A549 (cell line): ENCODE data around the gene CELF5. TPM values are rescaled to one million over a fixed set of nuclear protein-coding genes. Genes with fewer than 3 reads are reported as not detected.

ENCODE experiments used
- ATAC-seq, 2 experiments: fragments of 200-7000 bp in 1 of 2; fragments of >200 bp in 1 of 2; cut with Nextera tagmentation in 1 of 2; cut with Tn5 transposase in 1 of 2; 3 replicates each; pipeline versions ENCODE4 v1.8.0 to v1.9.1; 2018 to 2020; ENCODE audit warnings: mild to moderate bottlenecking in 1 of 2, moderate library complexity in 1 of 2
- CTCF ChIA-PET: fragments of 300-600 bp; sonication (Branson Sonifier 250); formaldehyde crosslinking; extraction: SDS; loops from one replicate; lab custom pipeline; 2021; ENCODE audit warnings: antibody characterized with exemption, inconsistent platforms; lab: Yijun Ruan, JAX
- POLR2A ChIA-PET: fragments of 350-600 bp; formaldehyde crosslinking; extraction: SDS; loops from one replicate; lab custom pipeline; 2021; ENCODE audit warnings: antibody characterized with exemption, inconsistent platforms; lab: Yijun Ruan, JAX
- DNase-seq, 2 experiments: peaks; one replicate each; pipeline versions ENCODE4 v3.0.0 to v3.0.0-alpha.2; 2011 to 2016; ENCODE audit warnings: low read depth in 1 of 2, low spot score in 1 of 2
- FAIRE-seq: peaks from 2 replicates; lab custom pipeline; 2011; peaks lifted over from hg19 to GRCh38; lab: Jason Lieb, UNC
- H3K27ac ChIP-seq, 2 experiments: fragments of >200 bp; sonication (Bioruptor Twin); formaldehyde crosslinking; 3 replicates each; pipeline ENCODE4 v1.5.1; 2016 to 2017
- H3K4me1 ChIP-seq: fragments of >200 bp; sonication (Bioruptor Twin); formaldehyde crosslinking; 3 replicates; pipeline ENCODE4 v1.6.1; 2016
- H3K4me2 ChIP-seq: fragments of >200 bp; sonication (Bioruptor Twin); formaldehyde crosslinking; 3 replicates; pipeline ENCODE4 v1.6.1; 2016
- H3K4me3 ChIP-seq: fragments of >200 bp; sonication (Bioruptor Twin); formaldehyde crosslinking; 3 replicates; pipeline ENCODE4 v1.5.1; 2016
- H3K9me3 ChIP-seq: fragments of >200 bp; sonication (Bioruptor Twin); formaldehyde crosslinking; 3 replicates; pipeline ENCODE4 v1.6.1; 2016
- EHF ChIP-seq: fragments of 250-450 bp; sonication (Bioruptor Pico); IDR thresholded peaks from 2 replicates; pipeline ENCODE4 v1.5.0; 2020; ENCODE audit warnings: mild to moderate bottlenecking
- EHMT2 ChIP-seq: fragments of 200-600 bp; sonication (generic); IDR thresholded peaks from 2 replicates; pipeline ENCODE4 v1.6.1; 2016; ENCODE audit warnings: antibody characterized with exemption, low read depth, mild to moderate bottlenecking, moderate library complexity
- ESRRA ChIP-seq: fragments of 150-350 bp; IDR thresholded peaks from 2 replicates; pipeline ENCODE4 v1.6.1; 2014; ENCODE audit warnings: mild to moderate bottlenecking, low read length, borderline replicate concordance
- FOSB ChIP-seq: fragments of 250-450 bp; sonication (Bioruptor Pico); IDR thresholded peaks from 2 replicates; pipeline ENCODE4 v1.5.0; 2020; ENCODE audit warnings: mild to moderate bottlenecking, moderate library complexity
- FOXS1 ChIP-seq: fragments of 250-450 bp; sonication (Bioruptor Pico); IDR thresholded peaks from 2 replicates; pipeline ENCODE4 v1.5.0; 2020; ENCODE audit warnings: mild to moderate bottlenecking, moderate library complexity
- HOXA7 ChIP-seq: fragments of 250-450 bp; sonication (Bioruptor Pico); IDR thresholded peaks from 2 replicates; pipeline ENCODE4 v1.5.0; 2020; ENCODE audit warnings: mild to moderate bottlenecking, moderate library complexity
- HOXB13 ChIP-seq: fragments of 250-450 bp; sonication (Bioruptor Pico); IDR thresholded peaks from 2 replicates; pipeline ENCODE4 v1.5.0; 2020; ENCODE audit warnings: low read depth, mild to moderate bottlenecking, moderate library complexity
- KDM1A ChIP-seq: fragments of 200-600 bp; sonication (generic); IDR thresholded peaks from 2 replicates; pipeline ENCODE4 v1.6.1; 2016; ENCODE audit warnings: low read depth, mild to moderate bottlenecking
- PHF8 ChIP-seq: fragments of 200-600 bp; sonication (generic); IDR thresholded peaks from 2 replicates; pipeline ENCODE4 v1.6.1; 2016; ENCODE audit warnings: low read depth, mild to moderate bottlenecking, antibody characterized with exemption, moderate library complexity, borderline replicate concordance
- TFCP2L1 ChIP-seq: fragments of 250-450 bp; sonication (Bioruptor Pico); IDR thresholded peaks from 2 replicates; pipeline ENCODE4 v1.5.0; 2021; ENCODE audit warnings: mild to moderate bottlenecking
- WGBS: methylation state at CpG from one replicate; pipeline ENCODE4 v1.1.6; 2017; ENCODE audit errors: missing lambda C conversion rate; 5-methylcytosine and 5-hydroxymethylcytosine counted together
- polyA plus RNA-seq, 4 experiments: library from polyadenylated mRNA; depleted of rRNA in 3 of 4; stranded (reverse); fragments of >200 nt; fragmentation: RNase III in 1 of 4; extraction: RNeasy Plus Mini Kit Qiagen cat#74134 plus additional on column Dnase treatment in 1 of 4; gene quantifications; 2 replicates in 3 of 4; 3 replicates in 1 of 4; pipeline ENCODE4 v1.2.3, GENCODE V29; 2011 to 2017
- TF ChIP-seq, protein P1 (sequence below): fragments of 250-450 bp; sonication (Bioruptor Pico); IDR thresholded peaks from 2 replicates; pipeline ENCODE4 v1.5.0; 2021; ENCODE audit warnings: mild to moderate bottlenecking, moderate library complexity, borderline replicate concordance
- TF ChIP-seq, protein P2 (sequence below): fragments of 150-350 bp; IDR thresholded peaks from 2 replicates; pipeline ENCODE4 v1.6.1; 2014; ENCODE audit warnings: low read depth, mild to moderate bottlenecking, low read length
- TF ChIP-seq, protein P3 (sequence below): fragments of >200 bp; sonication (Bioruptor Twin); formaldehyde crosslinking; IDR thresholded peaks from 3 replicates; pipeline ENCODE4 v1.5.1; 2016
- TF ChIP-seq, protein P4 (sequence below): fragments of 250-450 bp; sonication (Bioruptor Pico); IDR thresholded peaks from 2 replicates; pipeline ENCODE4 v1.5.0; 2020; ENCODE audit warnings: low read depth, mild to moderate bottlenecking, moderate library complexity
- TF ChIP-seq, protein P5 (sequence below): fragments of 200-600 bp; sonication (generic); IDR thresholded peaks from 2 replicates; pipeline ENCODE4 v1.6.1; 2016; ENCODE audit warnings: antibody characterized with exemption, mild to moderate bottlenecking, moderate library complexity

Gene CELF5
- polyA plus RNA-seq, 2 of the 4 experiments (the other 2 are of a cell fraction), result 0.31 to 0.61 TPM

DNA sequence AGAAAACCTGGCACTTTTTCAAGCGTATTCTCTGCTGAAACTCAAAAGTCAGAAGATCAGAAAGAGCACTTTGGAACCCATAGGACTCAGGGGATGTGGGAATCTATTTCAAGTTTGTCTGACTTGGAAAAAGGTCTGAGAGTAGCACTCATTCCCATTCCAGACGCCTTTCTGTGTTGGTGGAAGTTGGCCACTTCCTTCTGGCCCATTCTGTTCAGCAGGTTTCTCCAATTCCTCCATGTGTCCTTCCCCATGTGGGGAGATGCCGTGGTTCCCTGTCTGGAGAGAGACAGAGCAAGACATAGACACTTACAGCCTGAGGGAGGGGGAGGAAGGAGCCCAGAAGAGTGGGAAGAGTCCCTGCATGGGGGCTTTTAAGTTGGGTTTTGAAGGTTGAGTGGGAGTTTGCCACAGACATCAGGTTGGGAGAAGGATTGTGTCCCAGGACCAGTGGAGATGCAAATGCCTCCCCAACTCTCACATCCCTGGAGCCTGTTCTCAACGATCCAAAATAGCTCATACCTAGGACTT is 48.0 kb downstream of the CELF5 start:
- CTCF ChIA-PET, result interaction anchor here (1.8 kb wide), 1 partner anchor 48 kb away, joined by 6 read pairs; the partner anchor contains the start of gene CELF5
- Histone ChIP-seq H3K27ac (no peak overlapping the region), H3K9me3 (peaks cover 6% of the 10 kb centered on the region; the same call in 2 of the 3 replicates), H3K4me1 (peaks cover 8% of the 10 kb centered on the region; the same call in 1 of the 3 replicates), H3K4me3 (no peak overlapping the region), H3K4me2 (no peak overlapping the region)
- DNase-seq (no peak), ATAC-seq (no peak), FAIRE-seq (no peak)
- POLR2A ChIA-PET, result no interaction called here
- 40% methylated on average over 4 of the region's 4 CpGs for WGBS
- TF ChIP-seq HOXB13 (CRISPR knock-in tag), result no peak
- TF ChIP-seq TFCP2L1, result no peak
- TF ChIP-seq EHMT2, result no peak
- no peak for TF ChIP-seq HOXA7 (CRISPR knock-in tag)
- TF ChIP-seq, protein P1, sequence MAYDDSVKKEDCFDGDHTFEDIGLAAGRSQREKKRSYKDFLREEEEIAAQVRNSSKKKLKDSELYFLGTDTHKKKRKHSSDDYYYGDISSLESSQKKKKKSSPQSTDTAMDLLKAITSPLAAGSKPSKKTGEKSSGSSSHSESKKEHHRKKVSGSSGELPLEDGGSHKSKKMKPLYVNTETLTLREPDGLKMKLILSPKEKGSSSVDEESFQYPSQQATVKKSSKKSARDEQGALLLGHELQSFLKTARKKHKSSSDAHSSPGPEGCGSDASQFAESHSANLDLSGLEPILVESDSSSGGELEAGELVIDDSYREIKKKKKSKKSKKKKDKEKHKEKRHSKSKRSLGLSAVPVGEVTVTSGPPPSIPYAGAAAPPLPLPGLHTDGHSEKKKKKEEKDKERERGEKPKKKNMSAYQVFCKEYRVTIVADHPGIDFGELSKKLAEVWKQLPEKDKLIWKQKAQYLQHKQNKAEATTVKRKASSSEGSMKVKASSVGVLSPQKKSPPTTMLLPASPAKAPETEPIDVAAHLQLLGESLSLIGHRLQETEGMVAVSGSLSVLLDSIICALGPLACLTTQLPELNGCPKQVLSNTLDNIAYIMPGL, result no peak
- TF ChIP-seq ESRRA, result no peak
- TF ChIP-seq, protein P2, sequence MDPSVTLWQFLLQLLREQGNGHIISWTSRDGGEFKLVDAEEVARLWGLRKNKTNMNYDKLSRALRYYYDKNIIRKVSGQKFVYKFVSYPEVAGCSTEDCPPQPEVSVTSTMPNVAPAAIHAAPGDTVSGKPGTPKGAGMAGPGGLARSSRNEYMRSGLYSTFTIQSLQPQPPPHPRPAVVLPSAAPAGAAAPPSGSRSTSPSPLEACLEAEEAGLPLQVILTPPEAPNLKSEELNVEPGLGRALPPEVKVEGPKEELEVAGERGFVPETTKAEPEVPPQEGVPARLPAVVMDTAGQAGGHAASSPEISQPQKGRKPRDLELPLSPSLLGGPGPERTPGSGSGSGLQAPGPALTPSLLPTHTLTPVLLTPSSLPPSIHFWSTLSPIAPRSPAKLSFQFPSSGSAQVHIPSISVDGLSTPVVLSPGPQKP, result no peak
- TF ChIP-seq PHF8, result no peak

DNA sequence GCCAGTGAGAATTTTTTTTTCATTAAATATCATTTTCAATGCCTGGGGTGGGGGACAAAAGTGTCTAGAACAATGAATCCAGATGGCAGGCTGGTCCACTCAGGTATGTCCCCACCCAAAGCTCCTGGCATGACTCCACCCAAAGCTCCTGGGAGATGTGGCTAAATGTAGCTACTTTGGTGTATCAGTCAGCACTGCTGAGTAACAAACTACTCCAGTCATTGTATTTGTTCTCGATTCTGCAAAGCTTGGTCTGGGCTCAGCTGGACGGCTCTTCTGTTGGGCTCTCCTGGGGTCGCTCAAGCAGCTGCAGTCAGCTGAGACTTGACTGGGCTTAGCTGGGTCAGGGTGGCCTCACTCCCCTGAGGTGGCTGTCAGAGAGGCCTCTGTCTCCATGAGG is 48.5 kb downstream of the CELF5 start:
- TF ChIP-seq EHF, result no peak
- TF ChIP-seq, protein P2, result no peak
- no peak for TF ChIP-seq FOSB (CRISPR knock-in tag)
- no peak for TF ChIP-seq KDM1A
- TF ChIP-seq, protein P3, sequence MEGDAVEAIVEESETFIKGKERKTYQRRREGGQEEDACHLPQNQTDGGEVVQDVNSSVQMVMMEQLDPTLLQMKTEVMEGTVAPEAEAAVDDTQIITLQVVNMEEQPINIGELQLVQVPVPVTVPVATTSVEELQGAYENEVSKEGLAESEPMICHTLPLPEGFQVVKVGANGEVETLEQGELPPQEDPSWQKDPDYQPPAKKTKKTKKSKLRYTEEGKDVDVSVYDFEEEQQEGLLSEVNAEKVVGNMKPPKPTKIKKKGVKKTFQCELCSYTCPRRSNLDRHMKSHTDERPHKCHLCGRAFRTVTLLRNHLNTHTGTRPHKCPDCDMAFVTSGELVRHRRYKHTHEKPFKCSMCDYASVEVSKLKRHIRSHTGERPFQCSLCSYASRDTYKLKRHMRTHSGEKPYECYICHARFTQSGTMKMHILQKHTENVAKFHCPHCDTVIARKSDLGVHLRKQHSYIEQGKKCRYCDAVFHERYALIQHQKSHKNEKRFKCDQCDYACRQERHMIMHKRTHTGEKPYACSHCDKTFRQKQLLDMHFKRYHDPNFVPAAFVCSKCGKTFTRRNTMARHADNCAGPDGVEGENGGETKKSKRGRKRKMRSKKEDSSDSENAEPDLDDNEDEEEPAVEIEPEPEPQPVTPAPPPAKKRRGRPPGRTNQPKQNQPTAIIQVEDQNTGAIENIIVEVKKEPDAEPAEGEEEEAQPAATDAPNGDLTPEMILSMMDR, result no peak
- no peak for TF ChIP-seq ESRRA
- TF ChIP-seq, protein P4, sequence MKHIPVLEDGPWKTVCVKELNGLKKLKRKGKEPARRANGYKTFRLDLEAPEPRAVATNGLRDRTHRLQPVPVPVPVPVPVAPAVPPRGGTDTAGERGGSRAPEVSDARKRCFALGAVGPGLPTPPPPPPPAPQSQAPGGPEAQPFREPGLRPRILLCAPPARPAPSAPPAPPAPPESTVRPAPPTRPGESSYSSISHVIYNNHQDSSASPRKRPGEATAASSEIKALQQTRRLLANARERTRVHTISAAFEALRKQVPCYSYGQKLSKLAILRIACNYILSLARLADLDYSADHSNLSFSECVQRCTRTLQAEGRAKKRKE, result no peak
- no peak for TF ChIP-seq FOXS1 (CRISPR knock-in tag)
- TF ChIP-seq, protein P5, sequence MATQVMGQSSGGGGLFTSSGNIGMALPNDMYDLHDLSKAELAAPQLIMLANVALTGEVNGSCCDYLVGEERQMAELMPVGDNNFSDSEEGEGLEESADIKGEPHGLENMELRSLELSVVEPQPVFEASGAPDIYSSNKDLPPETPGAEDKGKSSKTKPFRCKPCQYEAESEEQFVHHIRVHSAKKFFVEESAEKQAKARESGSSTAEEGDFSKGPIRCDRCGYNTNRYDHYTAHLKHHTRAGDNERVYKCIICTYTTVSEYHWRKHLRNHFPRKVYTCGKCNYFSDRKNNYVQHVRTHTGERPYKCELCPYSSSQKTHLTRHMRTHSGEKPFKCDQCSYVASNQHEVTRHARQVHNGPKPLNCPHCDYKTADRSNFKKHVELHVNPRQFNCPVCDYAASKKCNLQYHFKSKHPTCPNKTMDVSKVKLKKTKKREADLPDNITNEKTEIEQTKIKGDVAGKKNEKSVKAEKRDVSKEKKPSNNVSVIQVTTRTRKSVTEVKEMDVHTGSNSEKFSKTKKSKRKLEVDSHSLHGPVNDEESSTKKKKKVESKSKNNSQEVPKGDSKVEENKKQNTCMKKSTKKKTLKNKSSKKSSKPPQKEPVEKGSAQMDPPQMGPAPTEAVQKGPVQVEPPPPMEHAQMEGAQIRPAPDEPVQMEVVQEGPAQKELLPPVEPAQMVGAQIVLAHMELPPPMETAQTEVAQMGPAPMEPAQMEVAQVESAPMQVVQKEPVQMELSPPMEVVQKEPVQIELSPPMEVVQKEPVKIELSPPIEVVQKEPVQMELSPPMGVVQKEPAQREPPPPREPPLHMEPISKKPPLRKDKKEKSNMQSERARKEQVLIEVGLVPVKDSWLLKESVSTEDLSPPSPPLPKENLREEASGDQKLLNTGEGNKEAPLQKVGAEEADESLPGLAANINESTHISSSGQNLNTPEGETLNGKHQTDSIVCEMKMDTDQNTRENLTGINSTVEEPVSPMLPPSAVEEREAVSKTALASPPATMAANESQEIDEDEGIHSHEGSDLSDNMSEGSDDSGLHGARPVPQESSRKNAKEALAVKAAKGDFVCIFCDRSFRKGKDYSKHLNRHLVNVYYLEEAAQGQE, result no peak
- H3K4me2 ChIP-seq, result no peak overlapping the region
- no CpG with 5 or more reads among the region's 3 CpGs for WGBS
- ATAC-seq, result no peak
- DNase-seq, result no peak
- CTCF ChIA-PET, result interaction anchor here (1.0 to 1.8 kb wide), 2 partner anchors 19 to 48 kb away, joined by 4 to 6 read pairs; partner anchors contain the start of gene CELF5
- POLR2A ChIA-PET, result no interaction called here
- no peak overlapping the region for H3K4me3 ChIP-seq
- no peak overlapping the region for H3K27ac ChIP-seq
- H3K9me3 ChIP-seq, result peaks cover 6% of the 10 kb centered on the region; the same call in 2 of the 3 replicates
- H3K4me1 ChIP-seq, result peaks cover 8% of the 10 kb centered on the region; the same call in 1 of the 3 replicates
- FAIRE-seq, result no peak
